MM.1S (cell line): ENCODE measurements around the gene WDR13.

Source experiments
- DNase-seq: peaks from one replicate; pipeline ENCODE4 v3.0.0-alpha.2; 2015
- H2AFZ ChIP-seq: fragments of 300-600 bp; sonication (generic); 2 replicates; pipeline ENCODE4 v1.6.0; 2016; ENCODE audit warnings: antibody characterized with exemption, low read length
- H3F3A ChIP-seq: fragments of 300-600 bp; sonication (generic); 2 replicates; pipeline ENCODE4 v1.6.1; 2016; ENCODE audit warnings: mild to moderate bottlenecking, antibody characterized with exemption, low read length, moderate library complexity, mixed read lengths; ENCODE audit not compliant: insufficient read depth
- H3K27ac ChIP-seq: fragments of 300-600 bp; sonication (generic); 2 replicates; pipeline ENCODE4 v1.5.1; 2016; ENCODE audit warnings: mild to moderate bottlenecking, low read length
- H3K27me3 ChIP-seq: fragments of 300-600 bp; sonication (generic); replicated peaks from 2 replicates; pipeline ENCODE4 v1.6.0; 2016; ENCODE audit warnings: low read length; ENCODE audit not compliant: insufficient read depth
- H3K36me3 ChIP-seq: fragments of 300-600 bp; sonication (generic); replicated peaks from 2 replicates; pipeline ENCODE4 v1.6.1; 2016; ENCODE audit warnings: mild to moderate bottlenecking, low read length, mixed read lengths; ENCODE audit not compliant: insufficient read depth
- H3K4me1 ChIP-seq: fragments of 300-600 bp; sonication (generic); 2 replicates; pipeline ENCODE4 v1.6.1; 2016; ENCODE audit warnings: low read length, mixed read lengths
- H3K4me2 ChIP-seq: fragments of 300-600 bp; sonication (generic); 2 replicates; pipeline ENCODE4 v1.6.0; 2016; ENCODE audit warnings: low read depth, low read length
- H3K4me3 ChIP-seq: fragments of 300-600 bp; sonication (generic); 2 replicates; pipeline ENCODE4 v1.5.1; 2016; ENCODE audit warnings: low read length, mixed read lengths
- H3K79me2 ChIP-seq: fragments of 300-600 bp; sonication (generic); 2 replicates; pipeline ENCODE4 v1.6.1; 2016; ENCODE audit warnings: mixed run types, low read length, mixed read lengths
- H3K9ac ChIP-seq: fragments of 300-600 bp; sonication (generic); 2 replicates; pipeline ENCODE4 v1.6.1; 2016; ENCODE audit warnings: low read length, mixed read lengths
- H3K9me2 ChIP-seq: fragments of 300-600 bp; sonication (generic); replicated peaks from 2 replicates; pipeline ENCODE4 v1.6.1; 2016; ENCODE audit warnings: mild to moderate bottlenecking, low read length, mixed read lengths; ENCODE audit not compliant: insufficient read depth
- H3K9me3 ChIP-seq: fragments of 300-600 bp; sonication (generic); replicated peaks from 2 replicates; pipeline ENCODE4 v1.6.1; 2016; ENCODE audit warnings: mild to moderate bottlenecking, low read length, mixed read lengths; ENCODE audit not compliant: insufficient read depth
- H4K20me1 ChIP-seq: fragments of 300-600 bp; sonication (generic); 2 replicates; pipeline ENCODE4 v1.6.1; 2016; ENCODE audit warnings: mild to moderate bottlenecking, low read length, moderate library complexity, mixed read lengths; ENCODE audit not compliant: insufficient read depth
- EZH2 ChIP-seq: fragments of 300-600 bp; sonication (generic); optimal IDR thresholded peaks from 2 replicates; pipeline ENCODE3; 2017; ENCODE audit warnings: low read depth, mild to moderate bottlenecking, antibody characterized with exemption, low read length, mixed read lengths
- EZH2phosphoT487 ChIP-seq: fragments of 300-600 bp; sonication (generic); IDR thresholded peaks from 2 replicates; pipeline ENCODE4 v1.6.1; 2018; ENCODE audit warnings: antibody characterized with exemption, low read length
- TF ChIP-seq, protein P1 (sequence below): fragments of 300-600 bp; sonication (generic); IDR thresholded peaks from 2 replicates; pipeline ENCODE4 v1.5.1; 2016; ENCODE audit warnings: antibody characterized with exemption, low read length, mixed read lengths

Gene WDR13

DNA sequence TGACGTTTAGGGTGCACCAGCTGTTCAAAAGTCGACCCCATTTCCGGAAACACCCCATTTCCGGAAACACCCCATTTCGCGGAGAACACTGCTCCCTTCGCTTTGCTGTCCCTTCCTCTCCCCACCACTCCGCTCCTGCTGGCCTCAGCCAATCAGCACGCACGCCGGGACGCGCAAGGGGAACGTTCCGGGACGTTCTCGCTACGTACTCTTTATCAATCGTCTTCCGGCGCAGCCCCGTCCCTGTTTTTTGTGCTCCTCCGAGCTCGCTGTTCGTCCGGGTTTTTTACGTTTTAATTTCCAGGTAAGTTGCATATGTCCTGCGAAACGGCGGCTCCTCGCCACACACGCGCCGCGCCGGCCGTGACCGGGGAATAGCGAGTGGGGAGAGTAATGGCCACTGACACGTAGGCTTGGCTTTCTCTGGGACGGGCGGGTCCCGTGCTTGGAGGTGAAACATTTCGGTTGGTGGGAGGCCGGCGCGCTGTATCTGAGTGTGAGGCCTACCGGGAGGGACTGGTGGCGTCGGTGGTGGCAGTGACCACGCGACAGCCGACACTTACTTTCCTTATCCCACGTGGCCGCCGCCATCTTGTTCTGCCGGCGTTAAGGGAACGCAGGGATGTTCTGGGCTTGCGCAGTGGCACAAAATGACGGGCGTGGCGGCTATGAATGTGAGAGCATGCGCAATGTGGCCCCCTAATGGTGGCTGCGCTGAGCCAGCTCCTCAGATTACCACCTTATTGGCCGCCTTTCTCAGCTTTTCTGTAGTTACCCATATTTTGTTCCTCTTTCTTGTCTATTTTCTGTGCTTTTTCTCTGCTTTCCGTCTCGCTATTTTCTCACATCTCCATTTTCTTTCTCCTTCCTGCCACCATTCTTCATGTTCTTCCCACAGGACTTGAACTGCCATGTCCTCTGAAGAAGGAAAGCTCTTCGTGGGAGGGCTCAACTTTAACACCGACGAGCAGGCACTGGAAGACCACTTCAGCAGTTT, 22.7 kb upstream of the WDR13 start, which contains the start of gene RBM3:
TSS of gene RBM3 (plus strand) at position 215 of the 997 bp plus-strand sequence. CDS start at position 912, 697 bp downstream.
- Histone ChIP-seq H3F3A (peaks cover 23% of the 10 kb centered on the region), H3K79me2 (peaks cover 20% of the 10 kb centered on the region), H3K27me3 (no peaks in the 10 kb centered on the region), H3K4me1 (0 out of 2 replicates have a peak, but pooled peaks cover 4% of the 10 kb centered on the region), H3K9me2 (no peaks in the 10 kb centered on the region), H4K20me1 (no peaks in the 10 kb centered on the region), H3K9ac (peak within 1 kb of the TSS; percentile 100), H3K27ac (peak within 1 kb of the TSS; percentile 95), H3K4me2 (peak within 1 kb of the TSS; percentile 90), H3K36me3 (no peaks in the 10 kb centered on the region; the same call in 1 of the 2 replicates), H3K9me3 (no peaks in the 10 kb centered on the region), H3K4me3 (peak within 1 kb of the TSS; percentile 99), H2AFZ (peak within 1 kb of the TSS; percentile 94)
- TF ChIP-seq EZH2phosphoT487, result no peak
- TF ChIP-seq, protein P1, sequence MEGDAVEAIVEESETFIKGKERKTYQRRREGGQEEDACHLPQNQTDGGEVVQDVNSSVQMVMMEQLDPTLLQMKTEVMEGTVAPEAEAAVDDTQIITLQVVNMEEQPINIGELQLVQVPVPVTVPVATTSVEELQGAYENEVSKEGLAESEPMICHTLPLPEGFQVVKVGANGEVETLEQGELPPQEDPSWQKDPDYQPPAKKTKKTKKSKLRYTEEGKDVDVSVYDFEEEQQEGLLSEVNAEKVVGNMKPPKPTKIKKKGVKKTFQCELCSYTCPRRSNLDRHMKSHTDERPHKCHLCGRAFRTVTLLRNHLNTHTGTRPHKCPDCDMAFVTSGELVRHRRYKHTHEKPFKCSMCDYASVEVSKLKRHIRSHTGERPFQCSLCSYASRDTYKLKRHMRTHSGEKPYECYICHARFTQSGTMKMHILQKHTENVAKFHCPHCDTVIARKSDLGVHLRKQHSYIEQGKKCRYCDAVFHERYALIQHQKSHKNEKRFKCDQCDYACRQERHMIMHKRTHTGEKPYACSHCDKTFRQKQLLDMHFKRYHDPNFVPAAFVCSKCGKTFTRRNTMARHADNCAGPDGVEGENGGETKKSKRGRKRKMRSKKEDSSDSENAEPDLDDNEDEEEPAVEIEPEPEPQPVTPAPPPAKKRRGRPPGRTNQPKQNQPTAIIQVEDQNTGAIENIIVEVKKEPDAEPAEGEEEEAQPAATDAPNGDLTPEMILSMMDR, result peak; percentile 31
- no peak for TF ChIP-seq EZH2
- peak; percentile 90 for DNase-seq

DNA sequence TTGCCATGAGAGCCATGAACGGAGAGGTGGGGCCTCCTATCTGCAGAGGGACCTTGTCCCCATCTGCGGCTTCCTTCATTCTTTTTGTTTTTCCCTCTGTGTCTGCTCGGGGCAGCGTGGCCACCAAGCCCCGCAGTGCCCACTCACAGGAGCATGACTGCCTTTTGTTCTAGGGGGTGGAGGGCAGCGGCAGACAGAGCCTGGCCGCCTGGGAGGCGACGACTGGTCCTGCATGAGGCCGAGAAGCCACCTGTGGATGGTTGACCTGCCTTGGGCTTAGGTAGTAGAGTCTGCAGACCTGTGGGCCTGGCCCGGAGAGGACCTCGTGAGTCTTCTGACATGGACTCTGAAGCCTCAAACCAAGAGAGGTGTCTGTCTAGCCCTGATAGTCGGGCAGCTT, 21.6 kb upstream of the WDR13 start:
- Histone ChIP-seq H3K36me3 (no peaks in the 10 kb centered on the region; the same call in 1 of the 2 replicates), H3K9me3 (no peaks in the 10 kb centered on the region), H3K27ac (no peak overlapping the region), H3K9ac (peak overlapping the region; percentile 100; the same call in 1 of the 2 replicates), H3K4me1 (0 out of 2 replicates have a peak, but pooled peaks cover 4% of the 10 kb centered on the region), H3K9me2 (no peaks in the 10 kb centered on the region), H4K20me1 (no peaks in the 10 kb centered on the region), H3K79me2 (peaks cover 20% of the 10 kb centered on the region), H2AFZ (no peak overlapping the region), H3K4me3 (peak overlapping the region; percentile 99), H3F3A (peaks cover 23% of the 10 kb centered on the region), H3K4me2 (peak overlapping the region; percentile 90), H3K27me3 (no peaks in the 10 kb centered on the region)
- TF ChIP-seq EZH2, result no peak
- TF ChIP-seq EZH2phosphoT487, result no peak
- TF ChIP-seq, protein P1, result no peak
- DNase-seq, result no peak

DNA sequence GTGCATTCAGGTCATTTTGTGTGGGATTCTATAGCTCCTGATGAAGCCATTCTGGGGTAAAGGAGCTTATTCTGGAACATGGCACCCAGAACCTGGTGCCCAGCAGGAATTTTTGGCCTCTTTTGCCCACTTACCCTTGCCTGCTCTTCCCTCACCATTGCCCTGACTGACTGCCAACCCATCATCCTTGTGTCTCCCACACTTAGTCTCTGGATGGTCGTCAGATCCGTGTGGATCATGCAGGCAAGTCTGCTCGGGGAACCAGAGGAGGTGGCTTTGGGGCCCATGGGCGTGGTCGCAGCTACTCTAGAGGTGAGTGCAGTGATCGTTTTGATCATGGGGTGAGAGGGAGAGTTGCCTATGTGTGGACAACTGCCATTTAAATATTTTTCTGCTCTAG, 21.2 kb upstream of the WDR13 start:
- Histone ChIP-seq H3K79me2 (peaks cover 20% of the 10 kb centered on the region), H3K4me1 (0 out of 2 replicates have a peak, but pooled peaks cover 4% of the 10 kb centered on the region), H3K9me3 (no peaks in the 10 kb centered on the region), H3K36me3 (no peaks in the 10 kb centered on the region; the same call in 1 of the 2 replicates), H3K27me3 (no peaks in the 10 kb centered on the region), H4K20me1 (no peaks in the 10 kb centered on the region), H3K9ac (no peak overlapping the region), H2AFZ (no peak overlapping the region), H3K27ac (no peak overlapping the region), H3K4me2 (peak overlapping the region; percentile 90; the same call in 1 of the 2 replicates), H3K9me2 (no peaks in the 10 kb centered on the region), H3K4me3 (0 out of 2 replicates have a peak overlapping the region, but pooled peaks have one; percentile 99), H3F3A (peaks cover 23% of the 10 kb centered on the region)
- no peak for DNase-seq
- TF ChIP-seq EZH2phosphoT487 (no peak), EZH2 (no peak)
- TF ChIP-seq, protein P1, result no peak
